Kidney (tissue), 14 donors: ENCODE results near the gene CYP4F12. TPM values are rescaled to one million over a fixed set of nuclear protein-coding genes. Genes with fewer than 3 reads are reported as not detected.
A peak's percentile ranks its signal among the peaks of the same experiment; 100 is the strongest.

Source experiments
- DNase-seq, 5 donors: peaks; one replicate each; pipeline ENCODE4 v3.0.0-alpha.2; 2013 to 2020
- FAIRE-seq: peaks from 2 replicates; lab custom pipeline; 2012; peaks lifted over from hg19 to GRCh38; lab: Jason Lieb, UNC
- H3K27ac ChIP-seq, 2 donors: one replicate each; pipeline ENCODE4 v1.7.0; 2013; ENCODE audit warnings: low read depth in 2 of 2, low read length in 2 of 2, inconsistent platforms in 1 of 2
- H3K27me3 ChIP-seq: one replicate; pipeline ENCODE4 v1.7.1; 2013; ENCODE audit warnings: low read length, inconsistent platforms; ENCODE audit not compliant: control insufficient read depth, insufficient read depth
- H3K36me3 ChIP-seq, 3 donors: one replicate each; pipeline versions ENCODE4 v1.7.0 to v1.7.1; 2013; ENCODE audit warnings: low read length in 3 of 3, control low read depth in 1 of 3, inconsistent platforms in 1 of 3; ENCODE audit not compliant: insufficient read depth in 3 of 3, control insufficient read depth in 2 of 3
- H3K4me1 ChIP-seq, 3 donors: one replicate each; pipeline versions ENCODE4 v1.7.0 to v1.7.1; 2013; ENCODE audit warnings: low read length in 3 of 3, inconsistent platforms in 1 of 3, low read depth in 1 of 3; ENCODE audit not compliant: control insufficient read depth in 2 of 3, insufficient read depth in 2 of 3
- H3K4me3 ChIP-seq, 3 donors: one replicate each; pipeline versions ENCODE4 v1.7.0 to v1.8.1; 2013; ENCODE audit warnings: low read length in 3 of 3, control low read depth in 1 of 3, inconsistent platforms in 1 of 3
- H3K9ac ChIP-seq, 3 donors: one replicate each; pipeline versions ENCODE4 v1.7.0 to v1.7.1; 2013; ENCODE audit warnings: low read length in 3 of 3, control low read depth in 1 of 3, inconsistent platforms in 1 of 3
- H3K9me3 ChIP-seq, 3 donors: one replicate each; pipeline versions ENCODE4 v1.7.0 to v1.7.1; 2013; ENCODE audit warnings: low read length in 3 of 3, control low read depth in 1 of 3, inconsistent platforms in 1 of 3; ENCODE audit not compliant: control insufficient read depth in 2 of 3, insufficient read depth in 1 of 3
- intact Hi-C: fragments of 100-400 bp; cut with DNase I; formaldehyde crosslinking; loops from one replicate; pipeline ENCODE4 v1.11.1; 2022
- polyA plus RNA-seq: library from polyadenylated mRNA; stranded (reverse); fragments of 350-450 nt; fragmentation: Illumina TruSeq; extraction: RNeasy Lipid Tissue Mini Kit (QIAGEN cat#74804); gene quantifications from one replicate; pipeline ENCODE4 v1.2.3, GENCODE V29; 2014; ENCODE audit warnings: low read depth, low replicate concordance; ENCODE audit not compliant: insufficient read depth
- total RNA-seq: library from RNA; stranded (reverse); fragmentation: NEBNext Ultra II Directional; extraction: Animal tissue kit (Norgen Biotek cat#: 25700); gene quantifications from one replicate; pipeline ENCODE4 v1.2.1, GENCODE V29; 2021
- TF ChIP-seq, protein P1 (sequence below): IDR thresholded peaks from 3 replicates; pipeline ENCODE4 v1.5.1; 2012; ENCODE audit warnings: mild to moderate bottlenecking, moderate library complexity, borderline replicate concordance; ENCODE audit not compliant: insufficient read depth; ENCODE audit errors: extremely low read depth
- donor health status: control.
- donor health status: control.
- donor health status: control.
- donor health status: control.
- donor health status: control.
- donor health status: DM: yes; HTN: yes; CAD: no.
- donor health status: Normal renal cell carcinoma (clear cell type).

CYP4F12 gene
- total and polyA plus RNA-seq, 2 donors from 2014 or later, result 4.4 to 10.2 TPM

DNA sequence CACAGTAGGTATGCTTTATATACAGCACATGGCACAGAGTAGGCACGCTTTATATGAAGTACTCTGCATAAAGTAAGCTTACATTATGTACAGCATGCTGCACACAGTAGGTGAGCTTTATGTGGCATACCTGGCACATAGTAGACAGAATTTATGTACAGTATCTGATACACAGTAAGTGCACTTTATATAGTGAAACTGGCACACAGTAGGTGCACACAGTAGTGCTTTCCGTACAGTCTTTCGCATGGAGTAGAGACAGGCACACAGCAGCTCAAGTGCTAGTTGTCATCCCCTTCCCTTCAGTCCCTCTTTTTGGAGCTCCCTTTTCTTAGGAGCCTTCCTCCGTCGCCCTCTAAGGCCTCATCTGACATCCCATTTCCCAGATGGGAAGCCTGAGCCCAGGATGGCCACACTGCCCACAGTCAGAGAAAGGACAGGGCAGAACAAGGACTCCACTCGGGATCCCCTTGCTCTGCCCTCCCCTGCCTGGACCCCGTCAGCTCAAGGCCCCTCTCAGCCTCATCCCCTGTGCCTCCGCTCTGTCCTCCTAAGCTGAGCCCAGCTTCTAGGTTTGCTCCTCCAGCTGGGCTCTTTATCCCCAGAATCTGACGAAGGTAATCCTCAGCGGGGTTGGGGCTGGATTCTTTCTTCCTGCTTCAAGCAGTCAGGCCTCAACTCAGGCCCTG, 852 bp upstream of the CYP4F12 start:
- FAIRE-seq (no peak), DNase-seq (no peak)
- Histone ChIP-seq H3K27me3 (no peaks in the 10 kb centered on the region), H3K36me3 (no peaks in the 10 kb centered on the region), H3K27ac (peak overlapping the region in 1 of 2 donors; percentile 37), H3K4me3 (no peak overlapping the region), H3K9ac (no peak overlapping the region), H3K4me1 (peaks cover 0 to 9% (median 0%) of the 10 kb centered on the region in 3 donors), H3K9me3 (no peaks in the 10 kb centered on the region)
- intact Hi-C loops, result no loop called here
- TF ChIP-seq, protein P1, sequence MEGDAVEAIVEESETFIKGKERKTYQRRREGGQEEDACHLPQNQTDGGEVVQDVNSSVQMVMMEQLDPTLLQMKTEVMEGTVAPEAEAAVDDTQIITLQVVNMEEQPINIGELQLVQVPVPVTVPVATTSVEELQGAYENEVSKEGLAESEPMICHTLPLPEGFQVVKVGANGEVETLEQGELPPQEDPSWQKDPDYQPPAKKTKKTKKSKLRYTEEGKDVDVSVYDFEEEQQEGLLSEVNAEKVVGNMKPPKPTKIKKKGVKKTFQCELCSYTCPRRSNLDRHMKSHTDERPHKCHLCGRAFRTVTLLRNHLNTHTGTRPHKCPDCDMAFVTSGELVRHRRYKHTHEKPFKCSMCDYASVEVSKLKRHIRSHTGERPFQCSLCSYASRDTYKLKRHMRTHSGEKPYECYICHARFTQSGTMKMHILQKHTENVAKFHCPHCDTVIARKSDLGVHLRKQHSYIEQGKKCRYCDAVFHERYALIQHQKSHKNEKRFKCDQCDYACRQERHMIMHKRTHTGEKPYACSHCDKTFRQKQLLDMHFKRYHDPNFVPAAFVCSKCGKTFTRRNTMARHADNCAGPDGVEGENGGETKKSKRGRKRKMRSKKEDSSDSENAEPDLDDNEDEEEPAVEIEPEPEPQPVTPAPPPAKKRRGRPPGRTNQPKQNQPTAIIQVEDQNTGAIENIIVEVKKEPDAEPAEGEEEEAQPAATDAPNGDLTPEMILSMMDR, result no peak

DNA sequence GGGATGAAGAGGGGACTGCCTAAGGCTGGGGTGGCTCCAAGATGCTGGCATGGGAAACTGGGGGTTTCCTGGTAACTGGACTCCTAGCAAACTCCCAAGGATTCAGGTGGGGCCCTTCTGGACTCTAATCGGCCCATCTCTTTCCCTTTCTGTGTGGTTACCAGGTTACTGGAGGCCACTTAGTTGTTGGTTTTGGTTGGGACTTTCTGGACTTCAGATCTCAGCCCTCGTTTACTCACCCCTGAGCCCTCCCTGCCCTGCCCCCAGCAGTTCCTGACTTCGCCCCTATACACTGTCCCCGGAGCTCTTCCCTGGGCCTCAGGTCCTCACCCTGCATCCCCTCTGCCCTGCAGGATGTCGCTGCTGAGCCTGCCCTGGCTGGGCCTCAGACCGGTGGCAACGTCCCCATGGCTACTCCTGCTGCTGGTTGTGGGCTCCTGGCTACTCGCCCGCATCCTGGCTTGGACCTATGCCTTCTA, 328 bp downstream of the CYP4F12 start:
- H3K9me3 ChIP-seq, result no peaks in the 10 kb centered on the region
- FAIRE-seq, result no peak
- no peak overlapping the region for H3K4me3 ChIP-seq
- TF ChIP-seq, protein P1, result no peak
- H3K4me1 ChIP-seq, result peaks cover 0 to 9% (median 0%) of the 10 kb centered on the region in 3 donors
- H3K9ac ChIP-seq, result no peak overlapping the region
- H3K36me3 ChIP-seq, result no peaks in the 10 kb centered on the region
- intact Hi-C loops, result no loop called here
- peak overlapping the region in 1 of 2 donors; percentile 7 for H3K27ac ChIP-seq
- DNase-seq, result peak in 1 of 5 donors; percentile 63
- H3K27me3 ChIP-seq, result no peaks in the 10 kb centered on the region

DNA sequence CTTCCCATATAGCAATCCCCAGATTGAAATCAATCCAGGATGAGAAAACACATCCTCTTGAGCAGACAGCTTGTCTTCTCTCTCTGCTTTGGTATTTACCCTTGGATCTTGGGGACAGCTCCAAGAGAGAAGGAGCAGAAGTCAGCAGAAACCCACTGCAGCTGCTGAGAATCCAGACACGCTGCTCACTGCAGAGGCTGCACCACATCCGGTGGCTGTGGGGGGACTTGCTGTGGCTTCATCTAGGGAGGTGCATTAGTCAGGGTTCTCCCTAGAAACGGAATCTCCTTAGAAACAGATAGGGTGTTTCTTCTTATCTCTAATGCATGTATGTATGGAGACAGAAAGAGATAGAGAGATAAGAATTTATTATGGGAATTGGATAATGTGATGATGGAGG, 2.7 kb downstream of the CYP4F12 start:
- no peak for DNase-seq
- Histone ChIP-seq H3K9ac (no peak overlapping the region), H3K36me3 (peaks cover 0 to 2% (median 0%) of the 10 kb centered on the region in 3 donors), H3K27ac (no peak overlapping the region), H3K9me3 (no peaks in the 10 kb centered on the region), H3K4me3 (no peak overlapping the region), H3K27me3 (no peaks in the 10 kb centered on the region), H3K4me1 (peaks cover 0 to 9% (median 0%) of the 10 kb centered on the region in 3 donors)
- TF ChIP-seq, protein P1, result no peak
- no peak for FAIRE-seq
- intact Hi-C loops, result no loop called here
